GM18499 (cell line): Measurements from ENCODE around the gene SERPINA5.
"Not testable (repeated sequence)": the region's sequence is repeated elsewhere in the genome, so short reads cannot be mapped to it uniquely, and the experiment has no call there.

Experiments used
- ATAC-seq: cut with Tn5 transposase; IDR thresholded peaks from one replicate; pipeline ENCODE4 v1.9.1; 2021; ENCODE audit warnings: moderate number of reproducible peaks; ENCODE audit not compliant: insufficient read depth, unreplicated experiment

Gene SERPINA5

DNA sequence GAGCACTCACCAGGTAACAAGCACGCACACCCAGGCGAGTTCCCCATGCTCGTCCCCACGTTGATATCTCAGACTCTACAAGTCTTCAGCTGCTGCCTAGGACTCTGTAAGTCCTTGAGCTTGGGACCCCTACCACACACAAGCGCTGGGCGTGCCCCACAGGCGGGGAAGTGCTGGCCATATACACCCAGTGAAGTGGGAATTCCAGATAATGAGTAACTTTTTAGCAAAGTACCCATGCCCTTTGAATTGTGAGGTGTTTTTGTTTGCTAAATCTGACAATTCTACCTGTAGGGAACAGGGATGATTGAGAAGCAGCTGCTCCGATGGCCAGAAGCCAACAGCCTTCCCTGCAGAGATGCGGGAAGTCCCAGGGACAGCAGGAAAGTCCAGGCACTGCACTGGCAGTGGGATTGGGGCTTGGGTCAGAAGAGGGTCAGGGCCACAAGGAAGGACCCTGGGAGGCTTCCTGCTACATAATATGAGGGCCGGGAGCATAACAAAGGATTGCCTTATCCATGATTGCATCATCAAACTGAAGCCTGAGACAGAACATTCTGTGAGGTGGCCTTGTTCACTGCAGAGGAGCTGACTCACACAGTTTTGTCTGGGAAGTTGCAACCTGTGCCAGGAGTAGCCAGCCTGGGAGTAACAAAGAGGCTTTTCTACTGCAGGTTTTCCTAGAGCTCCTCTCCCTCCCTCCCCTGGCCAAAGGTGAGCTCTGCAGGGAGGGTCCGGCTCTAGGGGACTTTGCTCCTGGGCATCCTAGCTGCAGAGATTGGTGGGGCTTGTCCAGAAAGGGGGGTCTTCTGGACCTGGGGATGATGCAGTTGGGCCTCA is 17.8 kb downstream of the SERPINA5 start:
- no peak for ATAC-seq

GRCh38 chr14:94599656-94600004 is 18.4 kb downstream of the SERPINA5 start:
- no peak for ATAC-seq

- no peak for ATAC-seq
Measured at GRCh38 chr14:94600148-94600545, 18.9 kb downstream of the SERPINA5 start.

DNA sequence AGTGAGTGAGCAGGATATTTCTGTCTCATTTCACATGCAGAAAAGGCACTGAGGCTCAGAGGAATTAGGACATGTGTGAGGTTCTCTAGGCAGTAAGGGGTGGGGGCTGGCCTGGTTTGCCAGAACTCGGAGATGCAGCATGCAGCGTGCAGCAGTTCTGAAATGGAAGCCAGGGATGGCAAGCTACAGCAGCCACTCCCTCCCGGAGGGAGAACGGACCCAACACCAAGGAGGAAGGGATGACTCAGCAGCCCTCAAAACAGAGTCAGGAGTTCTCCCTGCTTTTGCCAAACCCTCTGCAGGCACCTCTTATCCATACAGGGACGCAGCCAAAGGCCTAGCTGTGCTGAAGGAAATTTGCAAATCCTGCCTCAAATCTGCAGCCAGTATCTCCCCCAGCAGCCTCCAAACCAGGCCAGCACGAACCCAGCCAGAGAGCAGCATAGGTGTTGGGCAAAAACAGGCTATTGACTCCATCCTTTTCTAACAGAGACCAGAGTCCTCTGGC is 20.7 kb downstream of the SERPINA5 start:
- ATAC-seq, result no peak

DNA sequence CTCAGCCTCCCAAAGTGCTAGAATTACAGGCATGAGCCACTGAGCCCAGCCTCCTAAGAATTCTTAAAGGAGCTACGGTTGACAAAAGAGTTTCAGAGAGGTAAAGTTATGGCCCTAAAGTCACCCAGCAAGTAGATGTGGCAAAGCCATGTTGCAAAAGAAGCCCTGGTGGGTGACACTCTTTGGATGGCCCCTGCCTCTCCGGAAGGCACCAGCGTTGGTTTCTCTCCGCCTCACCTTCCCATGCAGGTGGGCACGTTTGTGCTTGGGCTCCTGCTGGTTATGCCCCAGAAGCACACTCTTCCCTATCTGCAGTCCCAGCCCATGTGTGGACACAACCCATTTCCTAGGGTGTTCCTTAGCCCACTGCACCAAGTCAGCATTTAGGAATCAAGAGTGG is 21.5 kb downstream of the SERPINA5 start:
- ATAC-seq, result no peak

GRCh38 chr14:94605361-94605760 is 24.1 kb downstream of the SERPINA5 start:
- no peak for ATAC-seq

DNA sequence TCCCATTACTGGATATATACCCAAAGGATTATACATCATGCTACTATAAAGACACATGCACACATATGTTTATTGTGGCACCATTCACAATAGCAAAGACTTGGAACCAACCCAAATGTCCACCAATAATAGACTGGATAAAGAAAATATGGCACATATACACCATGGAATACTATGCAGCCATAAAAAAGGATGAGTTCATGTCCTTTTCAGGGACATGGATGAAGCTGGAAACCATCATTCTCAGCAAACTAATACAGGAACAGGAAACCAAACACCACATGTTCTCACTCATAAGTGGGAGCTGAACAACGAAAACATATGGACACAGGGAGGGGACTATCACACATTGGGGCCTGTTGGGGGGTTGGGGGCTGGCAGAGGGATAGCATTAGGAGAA is 27.7 kb downstream of the SERPINA5 start:
- ATAC-seq, result not testable (repeated sequence)

- ATAC-seq, result no peak
Measured at GRCh38 chr14:94611179-94611578, 30.0 kb downstream of the SERPINA5 start.

DNA sequence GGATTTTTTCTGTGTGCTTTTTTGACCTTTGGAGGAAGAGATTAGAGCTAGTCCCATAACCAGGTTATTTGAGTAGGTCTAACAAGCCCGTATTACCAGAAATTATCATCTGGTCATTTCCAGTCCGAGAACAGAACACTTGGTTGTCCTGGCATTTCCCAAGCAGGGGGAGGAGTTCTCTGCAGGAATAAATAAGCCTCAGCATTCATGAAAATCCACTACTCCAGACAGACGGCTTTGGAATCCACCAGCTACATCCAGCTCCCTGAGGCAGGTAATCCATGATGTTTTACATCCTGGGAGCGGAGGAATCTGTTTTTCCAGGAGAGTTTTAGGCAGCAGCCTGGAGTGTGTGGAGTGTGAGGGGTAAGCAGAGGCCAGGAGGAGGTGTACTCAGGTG is 30.9 kb downstream of the SERPINA5 start, which contains the start of gene SERPINA3:
TSS of gene SERPINA3 (plus strand) at position 218 of the 400 bp plus-strand sequence. CDS start 2,051 bp downstream, outside the sequence.
- ATAC-seq, result no peak

DNA sequence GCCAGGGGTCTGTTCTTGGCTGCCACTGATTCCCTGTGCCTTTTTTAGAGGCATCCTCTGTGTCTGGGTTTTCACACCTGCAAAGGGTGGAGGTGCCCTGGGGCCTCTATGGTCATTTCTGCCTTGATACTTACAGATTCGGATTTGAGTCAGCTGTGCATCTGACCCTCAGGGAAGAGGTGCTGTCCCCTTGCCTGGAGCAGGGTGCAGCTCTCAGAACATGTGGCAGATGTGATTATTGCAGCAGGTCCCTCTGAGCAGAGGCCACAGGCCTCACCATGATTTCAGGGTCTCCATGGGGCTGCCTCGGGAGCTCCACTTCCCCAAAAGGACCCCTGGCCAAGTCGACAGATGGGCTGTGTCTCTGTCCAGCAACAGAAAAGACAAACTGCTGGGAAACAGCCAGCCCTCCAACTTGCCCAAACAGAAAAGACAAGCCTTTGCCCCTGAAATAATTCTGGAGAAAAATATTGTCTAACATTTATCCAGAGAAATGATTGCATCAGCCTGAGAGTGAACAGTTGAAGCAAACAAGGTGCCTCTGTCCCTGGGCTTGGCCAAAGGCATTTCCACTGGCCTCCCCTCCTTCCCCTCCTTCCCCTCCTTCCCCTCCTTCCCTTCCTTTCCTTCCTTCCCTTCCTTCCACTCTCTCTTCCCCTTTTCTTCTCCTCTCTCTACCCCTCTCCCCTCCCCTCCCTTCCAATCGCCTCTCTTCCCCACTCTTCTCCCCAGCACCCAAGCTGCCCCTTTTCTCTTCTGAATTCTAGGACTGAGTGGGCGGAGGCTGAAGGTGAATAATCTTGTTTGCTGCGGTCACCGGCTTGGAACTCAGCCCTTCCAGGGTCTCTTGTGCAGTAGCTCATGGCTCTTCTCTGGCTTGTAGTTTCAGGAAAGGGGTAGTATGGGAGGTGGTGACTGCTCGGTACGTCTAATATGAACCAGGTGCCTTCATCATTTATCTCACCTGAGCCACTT is 31.6 kb downstream of the SERPINA5 start:
- no peak for ATAC-seq

DNA sequence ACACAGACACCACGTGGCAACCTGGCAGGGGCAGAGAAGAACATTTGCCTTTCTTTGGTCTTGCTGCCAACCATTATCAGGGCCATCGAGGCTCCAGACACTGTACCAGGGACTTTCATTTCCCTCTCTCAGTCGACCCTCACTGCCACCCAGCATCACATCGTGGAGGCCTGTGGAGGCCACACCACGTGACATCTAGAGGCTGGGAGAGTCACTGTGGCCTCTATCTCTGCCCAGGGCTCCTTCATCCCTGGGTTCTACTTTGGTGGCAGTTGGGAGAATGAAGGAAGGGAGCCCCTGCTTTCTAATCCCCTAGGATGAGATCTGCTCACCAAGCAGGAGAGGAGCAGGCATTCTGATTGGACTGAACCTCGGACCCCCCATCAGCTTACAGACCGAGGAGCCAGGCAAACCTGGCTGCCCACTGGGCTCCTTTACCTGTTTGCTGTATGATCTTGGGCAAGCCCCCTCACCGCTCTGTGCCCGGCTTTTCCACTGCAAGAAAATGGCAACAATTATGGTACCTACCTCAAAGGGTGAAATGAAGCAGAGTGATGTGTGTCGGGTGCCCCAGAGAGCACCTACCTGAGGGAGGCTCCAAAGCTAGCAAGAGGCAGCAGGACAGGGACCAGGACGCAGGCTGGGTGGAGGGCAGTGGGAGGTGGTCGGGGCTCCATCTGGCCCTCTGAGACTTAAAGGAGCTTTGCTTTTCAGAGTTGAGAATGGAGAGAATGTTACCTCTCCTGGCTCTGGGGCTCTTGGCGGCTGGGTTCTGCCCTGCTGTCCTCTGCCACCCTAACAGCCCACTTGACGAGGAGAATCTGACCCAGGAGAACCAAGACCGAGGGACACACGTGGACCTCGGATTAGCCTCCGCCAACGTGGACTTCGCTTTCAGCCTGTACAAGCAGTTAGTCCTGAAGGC is 32.8 kb downstream of the SERPINA5 start:
- no peak for ATAC-seq

GRCh38 chr14:94614802-94615201 is 33.6 kb downstream of the SERPINA5 start:
- ATAC-seq, result no peak

- no peak for ATAC-seq
Measured at GRCh38 chr14:94615254-94615653, 34.0 kb downstream of the SERPINA5 start.

- ATAC-seq, result no peak
Measured at GRCh38 chr14:94615823-94616570, 34.8 kb downstream of the SERPINA5 start.

- no peak for ATAC-seq
Measured at GRCh38 chr14:94617366-94617941, 36.2 kb downstream of the SERPINA5 start.

DNA sequence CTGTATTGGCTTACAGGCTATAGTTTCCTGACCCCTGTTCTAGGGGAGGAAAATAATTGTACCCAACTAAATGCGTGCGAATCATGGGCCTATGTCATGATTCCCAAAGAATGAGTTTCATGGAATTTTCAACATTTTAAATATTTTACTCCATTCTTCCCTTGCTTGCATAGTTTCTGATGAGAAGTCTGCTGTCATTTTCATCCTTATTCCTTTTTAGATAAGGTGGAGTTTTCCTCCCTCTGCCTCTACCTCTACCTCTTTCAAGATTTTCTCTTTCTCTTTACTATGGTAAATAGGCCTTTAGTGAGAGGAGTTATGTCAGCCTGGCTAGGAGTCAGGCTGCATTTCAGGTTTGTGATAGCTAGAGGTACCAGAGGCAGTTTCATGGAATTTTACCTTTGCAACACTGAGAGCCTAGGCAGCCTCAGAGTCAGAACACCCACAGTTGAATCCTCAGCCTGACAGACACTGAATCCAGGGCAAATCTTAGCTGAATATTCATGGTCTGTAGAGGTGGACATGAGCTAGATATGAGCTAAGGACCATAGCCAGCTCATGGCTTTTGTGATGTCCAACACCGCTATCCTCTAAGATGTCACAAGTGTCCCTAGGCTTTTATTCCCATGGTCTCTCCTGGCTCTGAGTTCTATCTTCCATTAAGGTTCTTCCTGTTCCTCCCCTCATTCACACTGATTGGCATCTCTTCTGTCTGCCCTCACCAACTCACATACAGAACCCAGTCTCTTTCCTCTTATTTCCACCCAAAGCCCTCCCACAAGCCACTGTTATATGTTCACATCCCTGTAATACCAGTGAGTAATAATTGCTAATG is 37.0 kb downstream of the SERPINA5 start:
- no peak for ATAC-seq

DNA sequence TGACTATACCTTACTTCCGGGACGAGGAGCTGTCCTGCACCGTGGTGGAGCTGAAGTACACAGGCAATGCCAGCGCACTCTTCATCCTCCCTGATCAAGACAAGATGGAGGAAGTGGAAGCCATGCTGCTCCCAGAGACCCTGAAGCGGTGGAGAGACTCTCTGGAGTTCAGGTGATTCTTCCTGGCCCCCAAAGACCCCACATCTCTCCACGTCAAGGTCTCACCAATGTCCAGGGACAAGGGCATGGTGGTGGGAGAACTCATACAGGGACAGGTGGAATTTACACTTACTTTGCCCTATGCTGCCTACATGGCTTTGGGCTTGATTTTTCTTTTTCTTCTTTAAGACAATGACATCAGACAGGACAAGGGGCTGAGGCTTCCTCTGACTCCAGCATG is 38.1 kb downstream of the SERPINA5 start:
- no peak for ATAC-seq

DNA sequence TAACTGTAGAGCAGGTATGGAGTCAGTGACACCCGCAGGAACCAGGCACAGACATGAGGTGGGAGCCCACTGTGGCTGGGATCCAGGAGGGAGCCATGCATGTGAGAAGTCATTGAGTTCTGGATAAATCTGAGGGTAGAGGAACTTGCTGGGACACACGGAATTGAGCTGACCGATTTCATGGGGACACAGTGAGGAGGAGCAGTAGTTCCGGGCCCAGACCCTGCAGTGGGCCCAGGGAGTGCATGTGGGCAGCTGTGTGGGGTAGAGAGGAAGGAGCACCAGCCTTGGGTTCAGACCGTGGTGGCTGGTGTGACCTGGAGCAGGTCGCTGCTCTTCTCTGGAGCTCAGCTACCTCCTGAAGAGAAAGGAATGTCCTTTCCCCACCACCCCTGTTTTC is 39.4 kb downstream of the SERPINA5 start:
- ATAC-seq, result no peak
